Right lobe of liver (tissue), 6 donors: ENCODE results near the gene NCKAP5. TPM values are rescaled to one million over a fixed set of nuclear protein-coding genes. Genes with fewer than 3 reads are reported as not detected.

Source experiments
- ATAC-seq, 4 donors: fragments of 200-7000 bp; cut with Tn5 transposase; one replicate each; pipeline ENCODE4 v1.9.1; 2020; ENCODE audit warnings: mild to moderate bottlenecking in 4 of 4, moderate library complexity in 4 of 4
- DNase-seq, 3 donors: peaks; one replicate each; pipeline ENCODE4 v3.0.0-alpha.2; 2020
- H3K27ac ChIP-seq, 3 donors: fragments of 200-600 bp; one replicate each; pipeline ENCODE4 v1.8.0; 2022
- H3K27me3 ChIP-seq, 2 donors: fragments of 200-600 bp; one replicate each; pipeline ENCODE4 v1.8.0; 2022
- H3K36me3 ChIP-seq, 4 donors: fragments of 200-600 bp; sonication (generic) in 1 of 4; one replicate each; pipeline versions ENCODE4 v1.5.1 to v1.8.0; 2017 to 2022; ENCODE audit warnings: control low read depth in 1 of 4
- H3K4me1 ChIP-seq, 4 donors: fragments of 200-600 bp; sonication (generic) in 1 of 4; one replicate each; pipeline versions ENCODE4 v1.5.1 to v1.8.0; 2017 to 2022; ENCODE audit warnings: control low read depth in 1 of 4
- H3K4me3 ChIP-seq, 3 donors: fragments of 200-600 bp; one replicate each; pipeline ENCODE4 v1.8.0; 2022
- H3K9me3 ChIP-seq, 4 donors: fragments of 200-600 bp; sonication (generic) in 1 of 4; one replicate each; pipeline versions ENCODE4 v1.5.1 to v1.8.0; 2017 to 2022; ENCODE audit warnings: control low read depth in 1 of 4
- POLR2A ChIP-seq: fragments of 450-650 bp; IDR thresholded peaks from one replicate; pipeline ENCODE4 v1.6.1; 2017; ENCODE audit warnings: antibody characterized with exemption, mild to moderate bottlenecking
- WGBS: methylation state at CpG from one replicate; pipeline ENCODE4 v1.1.6; 2018; ENCODE audit warnings: low coverage, low lambda C conversion rate; ENCODE audit not compliant: insufficient coverage; ENCODE audit errors: missing lambda C conversion rate; 5-methylcytosine and 5-hydroxymethylcytosine counted together
- intact Hi-C, 2 donors: fragments of 100-400 bp; cut with DNase I; formaldehyde crosslinking; loops; one replicate each; pipeline versions ENCODE4 v1.11.2 to v1.14.1; 2022
- total RNA-seq, 6 experiments: library from RNA; depleted of rRNA in 2 of 6; stranded (reverse); fragments of >200 nt in 2 of 6; fragmentation: NEBNext Ultra II Directional in 3 of 6; extraction: Animal tissue kit (Norgen Biotek cat#: 25700) in 3 of 6; gene quantifications; one replicate each; pipeline versions ENCODE4 v1.1.0 to v1.2.4, GENCODE V29; 2016 to 2023
- TF ChIP-seq, protein P1 (sequence below), 4 donors: fragments of 200-600 bp in 3 of 4; fragments of 450-650 bp in 1 of 4; IDR thresholded peaks; one replicate each; pipeline versions ENCODE4 v1.5.1 to v1.8.0; 2016 to 2022; ENCODE audit warnings: antibody characterized with exemption in 4 of 4, mild to moderate bottlenecking in 2 of 4
- donor health status: DM: no; HTN: yes; CAD: no.
- donor health status: DM: no; HTN: no; CAD: no.
- donor health status: DM: no; HTN: no; CAD: no.
- donor health status: DM: no; HTN: yes; CAD: no.
- donor health status: DM: no; HTN: yes; CAD: no.

Gene NCKAP5
- total RNA-seq, 6 experiments from 2014 or later: 3.6 to 11.7 (median 6.9) TPM

GRCh38 chr2:132979339-132980093, 588.7 kb downstream of the NCKAP5 start:
- no peak for ATAC-seq
- TF ChIP-seq POLR2A: no peak
- TF ChIP-seq, protein P1, sequence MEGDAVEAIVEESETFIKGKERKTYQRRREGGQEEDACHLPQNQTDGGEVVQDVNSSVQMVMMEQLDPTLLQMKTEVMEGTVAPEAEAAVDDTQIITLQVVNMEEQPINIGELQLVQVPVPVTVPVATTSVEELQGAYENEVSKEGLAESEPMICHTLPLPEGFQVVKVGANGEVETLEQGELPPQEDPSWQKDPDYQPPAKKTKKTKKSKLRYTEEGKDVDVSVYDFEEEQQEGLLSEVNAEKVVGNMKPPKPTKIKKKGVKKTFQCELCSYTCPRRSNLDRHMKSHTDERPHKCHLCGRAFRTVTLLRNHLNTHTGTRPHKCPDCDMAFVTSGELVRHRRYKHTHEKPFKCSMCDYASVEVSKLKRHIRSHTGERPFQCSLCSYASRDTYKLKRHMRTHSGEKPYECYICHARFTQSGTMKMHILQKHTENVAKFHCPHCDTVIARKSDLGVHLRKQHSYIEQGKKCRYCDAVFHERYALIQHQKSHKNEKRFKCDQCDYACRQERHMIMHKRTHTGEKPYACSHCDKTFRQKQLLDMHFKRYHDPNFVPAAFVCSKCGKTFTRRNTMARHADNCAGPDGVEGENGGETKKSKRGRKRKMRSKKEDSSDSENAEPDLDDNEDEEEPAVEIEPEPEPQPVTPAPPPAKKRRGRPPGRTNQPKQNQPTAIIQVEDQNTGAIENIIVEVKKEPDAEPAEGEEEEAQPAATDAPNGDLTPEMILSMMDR (IDR thresholded peaks at IDR 0.05): no peak
- WGBS: 76% methylated on average over 5 of the region's 5 CpGs
- no peaks in the 10 kb centered on the region for H3K36me3 ChIP-seq
- no peak for DNase-seq
- H3K27me3 ChIP-seq: no peaks in the 10 kb centered on the region
- H3K4me3 ChIP-seq: no peak overlapping the region
- no peak overlapping the region for H3K27ac ChIP-seq
- intact Hi-C loops: no loop called here
- no peaks in the 10 kb centered on the region for H3K9me3 ChIP-seq
- peaks cover 0 to 3% (median 1%) of the 10 kb centered on the region in 4 donors for H3K4me1 ChIP-seq

DNA sequence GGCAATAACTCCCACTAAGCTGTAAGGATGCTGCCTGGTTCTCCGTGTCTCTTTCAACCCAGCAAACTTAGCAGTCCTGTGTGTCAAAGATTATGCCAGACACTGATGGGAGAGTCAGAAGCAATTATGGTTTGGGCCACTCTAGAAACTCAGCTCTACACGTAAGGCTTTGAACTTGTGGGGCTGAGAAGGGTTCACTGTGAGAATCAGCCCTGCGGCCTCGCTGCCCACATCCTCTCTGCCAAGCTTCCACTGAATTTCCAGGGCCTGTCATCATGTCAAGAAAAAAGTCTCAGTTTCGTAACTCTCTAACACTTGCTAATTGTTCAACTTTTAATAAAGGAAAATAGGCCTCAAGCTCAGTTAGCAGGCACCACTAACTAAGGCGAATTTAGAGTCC, 589.4 kb downstream of the NCKAP5 start:
- no peak overlapping the region for H3K27ac ChIP-seq
- intact Hi-C loops: no loop called here
- WGBS: 78% methylated on average over 6 of the region's 6 CpGs
- no peak for ATAC-seq
- no peak for TF ChIP-seq POLR2A
- TF ChIP-seq, protein P1 (IDR thresholded peaks at IDR 0.05): no peak
- H3K4me1 ChIP-seq: no peaks in the 10 kb centered on the region
- DNase-seq: no peak
- no peaks in the 10 kb centered on the region for H3K9me3 ChIP-seq
- no peaks in the 10 kb centered on the region for H3K27me3 ChIP-seq
- no peaks in the 10 kb centered on the region for H3K36me3 ChIP-seq
- no peak overlapping the region for H3K4me3 ChIP-seq

DNA sequence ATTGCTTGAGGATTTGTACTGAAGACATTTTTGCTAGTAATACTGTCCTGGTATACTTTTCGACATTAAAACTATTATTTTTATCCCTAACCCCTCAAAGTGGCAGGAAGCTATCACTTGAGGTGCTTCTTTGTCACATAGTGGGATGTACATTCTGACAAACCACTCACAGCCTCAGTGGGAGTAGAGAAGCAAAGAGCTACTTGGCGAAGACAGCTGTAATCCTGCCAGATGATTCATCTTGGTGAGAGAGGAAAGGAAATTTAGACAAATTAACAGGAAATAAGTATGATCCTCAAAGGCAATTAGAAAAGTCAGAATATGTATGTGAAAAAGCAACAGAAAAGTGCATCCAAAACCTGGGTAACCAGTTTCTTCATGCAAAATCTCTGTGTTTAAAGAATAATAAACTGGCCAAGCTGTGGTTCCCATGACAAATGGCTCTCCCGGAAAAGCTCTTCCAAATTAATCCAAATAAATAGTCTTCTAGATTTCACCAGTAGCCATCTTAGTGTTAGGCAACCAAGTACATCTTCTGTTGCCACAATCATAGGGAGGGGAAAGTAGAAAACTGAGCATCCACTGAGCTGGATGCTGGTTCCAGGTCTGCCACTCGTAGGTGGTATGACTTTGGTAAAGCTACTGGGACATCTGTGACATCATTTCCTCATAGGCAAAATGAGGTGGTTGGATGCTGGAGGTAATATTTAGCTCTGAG, 590.3 kb downstream of the NCKAP5 start:
- H3K4me3 ChIP-seq: no peak overlapping the region
- no peaks in the 10 kb centered on the region for H3K36me3 ChIP-seq
- no peaks in the 10 kb centered on the region for H3K4me1 ChIP-seq
- 69% methylated on average over 4 of the region's 4 CpGs for WGBS
- DNase-seq: no peak
- no peaks in the 10 kb centered on the region for H3K27me3 ChIP-seq
- H3K9me3 ChIP-seq: no peaks in the 10 kb centered on the region
- intact Hi-C loops: no loop called here
- no peak for ATAC-seq
- TF ChIP-seq POLR2A: no peak
- TF ChIP-seq, protein P1 (IDR thresholded peaks at IDR 0.05): no peak
- H3K27ac ChIP-seq: no peak overlapping the region

GRCh38 chr2:132975193-132976105, 592.8 kb downstream of the NCKAP5 start:
- intact Hi-C loops: no loop called here
- H3K4me3 ChIP-seq: no peak overlapping the region
- H3K9me3 ChIP-seq: no peaks in the 10 kb centered on the region
- no peak overlapping the region for H3K27ac ChIP-seq
- ATAC-seq (no peak), DNase-seq (no peak)
- H3K36me3 ChIP-seq: no peaks in the 10 kb centered on the region
- TF ChIP-seq POLR2A: no peak
- TF ChIP-seq, protein P1 (IDR thresholded peaks at IDR 0.05): no peak
- 85% methylated on average over 5 of the region's 5 CpGs for WGBS
- no peaks in the 10 kb centered on the region for H3K27me3 ChIP-seq
- H3K4me1 ChIP-seq: no peaks in the 10 kb centered on the region
